ENCODE results near the gene KANSL1L. TPM values are rescaled to one million over a fixed set of nuclear protein-coding genes. Genes with fewer than 3 reads are reported as not detected.

Gene KANSL1L
- total RNA-seq, 4 donors from 2014 or later = 50.3 to 81.8 (median 55.2) TPM

GRCh38 chr2:210003359-210003758 lies 167.8 kb downstream of the KANSL1L start:
- Histone ChIP-seq H3K4me3 (peak overlapping the region; percentile 90 to 98), H3K27ac (no peak overlapping the region), H3K27me3 (no peaks in the 10 kb centered on the region), H3K9me3 (no peaks in the 10 kb centered on the region), H3K36me3 (no peaks in the 10 kb centered on the region), H3K4me1 (peaks cover 0 to 11% of the 10 kb centered on the region in 2 donors)
- DNase-seq = no peak
- intact Hi-C loops (cut with DNase I; ENCODE audit: low total_unique reads) = no loop called here
- TF ChIP-seq CTCF (IDR thresholded peaks at IDR 0.05) (no peak), POLR2A (IDR thresholded peaks at IDR 0.05) (no peak)

- no peaks in the 10 kb centered on the region for H3K27me3 ChIP-seq
- intact Hi-C loops (cut with DNase I; ENCODE audit: low total_unique reads) = no loop called here
- H3K4me3 ChIP-seq = peak within 1 kb of the TSS; percentile 90 to 98
- no peaks in the 10 kb centered on the region for H3K36me3 ChIP-seq
- peak within 1 kb of the TSS; percentile 76 to 86 for H3K27ac ChIP-seq
- H3K4me1 ChIP-seq = peaks cover 0 to 11% of the 10 kb centered on the region in 2 donors
- TF ChIP-seq POLR2A (IDR thresholded peaks at IDR 0.05) (peak; percentile 24 to 35), CTCF (IDR thresholded peaks at IDR 0.05) (no peak)
- DNase-seq = peak; percentile 94 to 96
- no peaks in the 10 kb centered on the region for H3K9me3 ChIP-seq
Measured at GRCh38 chr2:210002158-210003157, 168.8 kb downstream of the KANSL1L start, which contains the start of gene RPE. Gene RPE, plus strand, starts transcription at chr2:210002638. Its CDS starts 24 bp downstream, at chr2:210002662.

- Histone ChIP-seq H3K27me3 (no peaks in the 10 kb centered on the region), H3K4me3 (no peak overlapping the region), H3K27ac (no peak overlapping the region), H3K36me3 (no peaks in the 10 kb centered on the region), H3K9me3 (no peaks in the 10 kb centered on the region), H3K4me1 (peaks cover 0 to 11% of the 10 kb centered on the region in 2 donors)
- TF ChIP-seq CTCF (IDR thresholded peaks at IDR 0.05) = no peak
- no peak for TF ChIP-seq POLR2A (IDR thresholded peaks at IDR 0.05)
- intact Hi-C loops (cut with DNase I; ENCODE audit: low total_unique reads) = no loop called here
- no peak for DNase-seq
Measured at GRCh38 chr2:210000464-210001324, 170.5 kb downstream of the KANSL1L start.

- no peaks in the 10 kb centered on the region for H3K36me3 ChIP-seq
- H3K4me1 ChIP-seq = peaks cover 0 to 5% of the 10 kb centered on the region in 2 donors
- no peak for TF ChIP-seq POLR2A (IDR thresholded peaks at IDR 0.05)
- TF ChIP-seq CTCF (IDR thresholded peaks at IDR 0.05) = no peak
- no peaks in the 10 kb centered on the region for H3K9me3 ChIP-seq
- intact Hi-C loops (cut with DNase I; ENCODE audit: low total_unique reads) = no loop called here
- no peak for DNase-seq
- no peak overlapping the region for H3K4me3 ChIP-seq
- H3K27me3 ChIP-seq = no peaks in the 10 kb centered on the region
- no peak overlapping the region for H3K27ac ChIP-seq
Measured at GRCh38 chr2:209998596-209998995, 172.6 kb downstream of the KANSL1L start.

Measured in uterus (tissue), 4 donors.